ENCODE results near the gene SESN1.

SESN1 gene

GRCh38 chr6:109024368-109024767, 70.3 kb downstream of the SESN1 start:
- no peak for DNase-seq

DNA sequence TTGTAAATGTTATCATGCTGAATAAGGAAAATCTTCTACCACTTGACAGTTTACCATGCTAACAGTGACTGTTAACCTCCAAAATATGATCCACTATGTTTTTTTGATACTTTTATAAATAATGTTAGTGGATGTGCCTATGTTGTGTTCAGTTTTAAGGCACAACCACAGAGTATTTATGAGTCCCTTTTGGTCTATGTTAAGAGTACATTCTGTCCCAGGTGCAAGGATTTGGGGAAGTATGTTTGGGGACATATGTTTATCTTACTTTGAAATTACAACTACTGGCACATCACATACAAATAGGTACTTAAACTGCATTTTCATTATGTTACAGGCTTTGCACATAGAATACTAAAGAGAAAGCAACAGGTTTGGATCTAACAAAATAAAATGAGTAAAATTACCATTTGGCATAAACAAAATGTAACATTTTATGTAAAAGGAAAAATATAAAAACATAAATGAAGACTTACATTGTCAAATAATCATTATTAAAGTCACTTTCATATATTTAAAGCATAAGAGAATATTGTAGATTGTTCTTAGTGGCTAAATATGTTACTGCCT, 71.2 kb downstream of the SESN1 start:
- DNase-seq = no peak

DNA sequence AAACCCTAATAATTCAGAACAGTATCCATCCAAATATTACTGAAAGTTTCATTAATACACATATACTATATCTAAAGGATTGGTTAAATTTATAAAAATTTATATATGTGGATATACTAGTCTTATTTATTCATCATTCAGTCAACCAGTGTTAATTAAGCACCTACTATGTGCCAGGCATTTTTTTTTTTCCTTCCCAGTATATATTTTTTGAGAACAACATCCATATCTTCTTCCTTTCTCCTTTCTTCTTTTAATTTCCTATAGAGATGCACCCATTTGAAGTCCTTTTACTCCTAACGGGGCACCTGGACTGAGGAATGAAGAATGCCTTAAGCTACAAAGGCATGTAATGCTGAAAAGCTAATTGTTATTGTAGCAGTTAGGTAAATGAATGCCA, 72.8 kb downstream of the SESN1 start:
- no peak for DNase-seq

GRCh38 chr6:109019911-109020310, 74.7 kb downstream of the SESN1 start:
- DNase-seq = no peak

DNA sequence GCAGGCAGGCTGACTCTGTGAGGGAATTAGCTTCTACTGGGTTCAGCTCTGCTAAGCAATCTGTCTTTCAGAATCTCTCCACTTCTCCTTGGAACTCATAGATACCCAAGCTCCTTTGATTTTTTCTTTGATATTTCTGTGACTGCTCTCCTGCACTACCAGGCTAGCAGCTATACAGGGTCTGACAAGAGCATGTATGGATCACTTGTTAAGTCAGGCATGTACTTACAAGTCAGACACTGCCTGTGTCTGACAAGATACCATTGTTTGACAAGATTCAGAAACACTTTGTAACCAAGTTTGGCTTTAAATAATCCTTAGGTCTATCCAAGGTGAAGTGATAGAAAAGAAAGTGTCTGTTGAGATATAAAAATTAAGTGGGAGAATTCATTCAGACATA, 79.5 kb downstream of the SESN1 start:
- no peak for DNase-seq

DNA sequence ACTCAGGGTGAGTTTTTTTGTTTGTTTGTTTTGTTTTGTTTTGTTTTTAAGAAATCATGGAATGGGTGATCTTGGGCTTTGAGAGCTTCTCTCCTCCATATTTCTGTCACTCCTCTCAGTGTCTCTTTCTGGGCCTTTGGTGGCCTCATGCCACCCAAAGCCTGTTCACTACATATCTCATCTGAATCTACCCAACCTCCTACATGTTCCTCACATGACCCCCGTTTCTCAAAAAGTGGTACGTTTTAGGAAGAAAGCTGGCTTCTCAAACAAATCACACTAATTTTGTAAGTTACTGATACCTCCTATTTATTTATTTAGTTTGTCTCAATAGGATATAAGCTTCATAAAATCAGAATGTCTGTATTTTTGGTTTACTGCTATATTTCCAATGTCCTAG, 80.0 kb downstream of the SESN1 start:
- no peak for DNase-seq

DNA sequence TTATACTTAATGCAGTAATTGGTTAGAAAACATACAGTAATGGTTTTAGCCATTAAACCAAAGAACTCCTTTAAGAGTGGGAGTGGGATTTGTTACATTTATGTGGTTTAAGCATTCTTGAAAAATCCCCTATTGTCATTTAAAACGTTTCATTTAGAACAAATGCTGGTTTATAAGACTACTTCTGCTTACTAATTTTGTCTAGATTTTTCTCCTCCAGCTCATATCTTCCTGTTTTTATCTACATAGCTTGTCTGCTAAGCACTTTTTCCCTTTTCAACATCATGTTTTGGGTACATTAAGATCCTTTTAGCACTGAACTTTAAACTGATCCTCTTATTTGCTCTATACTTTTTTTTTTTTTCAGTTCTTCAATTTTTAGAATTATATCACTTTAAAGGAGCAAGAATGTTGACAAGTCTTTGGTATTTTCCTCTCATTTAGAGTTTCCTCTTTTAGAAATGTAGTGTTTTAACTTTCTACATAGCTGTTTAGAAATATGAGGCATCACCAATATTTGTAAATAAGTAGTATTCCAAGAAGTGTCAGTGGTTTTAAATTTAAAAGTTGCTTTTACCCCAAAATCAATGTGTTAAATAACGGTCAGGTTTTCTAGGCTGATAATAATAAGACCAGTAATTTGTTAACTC, 80.9 kb downstream of the SESN1 start:
- DNase-seq = no peak

GRCh38 chr6:109010705-109011102, 83.9 kb downstream of the SESN1 start:
- DNase-seq = no peak

DNA sequence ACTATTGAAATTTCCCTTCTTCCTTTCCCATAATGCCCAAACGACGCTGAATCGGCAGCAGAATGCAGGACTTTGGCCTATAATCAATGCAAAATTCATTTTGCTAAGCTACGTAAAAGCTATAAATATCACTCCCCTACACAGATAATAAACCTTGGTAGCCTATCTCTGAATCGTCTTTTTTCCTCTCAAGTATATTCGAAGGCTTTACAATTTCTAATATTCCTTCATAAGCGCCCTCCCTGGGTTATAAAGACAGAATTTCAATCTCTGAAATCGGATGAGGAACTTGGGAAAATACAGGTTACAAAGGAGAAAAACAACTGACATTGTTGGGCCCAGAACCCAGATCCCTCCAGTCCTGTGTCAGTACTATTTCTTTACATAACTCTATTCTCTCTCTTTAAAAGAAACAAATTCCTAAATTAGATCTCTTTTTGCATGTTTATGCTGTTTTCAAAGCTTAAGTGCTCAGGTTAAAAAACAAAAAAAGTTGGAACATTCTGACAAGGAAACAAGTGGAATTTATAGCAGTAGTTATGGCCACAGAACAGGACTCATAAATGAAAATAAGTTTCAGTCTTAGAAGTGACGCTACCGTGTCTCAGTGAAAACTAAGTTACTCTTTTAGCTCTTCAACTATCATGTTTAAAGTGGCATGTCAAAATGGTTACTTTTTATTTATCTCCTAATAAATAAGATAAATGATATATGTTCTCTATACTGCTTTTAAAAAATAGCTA, 84.5 kb downstream of the SESN1 start:
- DNase-seq = no peak

DNA sequence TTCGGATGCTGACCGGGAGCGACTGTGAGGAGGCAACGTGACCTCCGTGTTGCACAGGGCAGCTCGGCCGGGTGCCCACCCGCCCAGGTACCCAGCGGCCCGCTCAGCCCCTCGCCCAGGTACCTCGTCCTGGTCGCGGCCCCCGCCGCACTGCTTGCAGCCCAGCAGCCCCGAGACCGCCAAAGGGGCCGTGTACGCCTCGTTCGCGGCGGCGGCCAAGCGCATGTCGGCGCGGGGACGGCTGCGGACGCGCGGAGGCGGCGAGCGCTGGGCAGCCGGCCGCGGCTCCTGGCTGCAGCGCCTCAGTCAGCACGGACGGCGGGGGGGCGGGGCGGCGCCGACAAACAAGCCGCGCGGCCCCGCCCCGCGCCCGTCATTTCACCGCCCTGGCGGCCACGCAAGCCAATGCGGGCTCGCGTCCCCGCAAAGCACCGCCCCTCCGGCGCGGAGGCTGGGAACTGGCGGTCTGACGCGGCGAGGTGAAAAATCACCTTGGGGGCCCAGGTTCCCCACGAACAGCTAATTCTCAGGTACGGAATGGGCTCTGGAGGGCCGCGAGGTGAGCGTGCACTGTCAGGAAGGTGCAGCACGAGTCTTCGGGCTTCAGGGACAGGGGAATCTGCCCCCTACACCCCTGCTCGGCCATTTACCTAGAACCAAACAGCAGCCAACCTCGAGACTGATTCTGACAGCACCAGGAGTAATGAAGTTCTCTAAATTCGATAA, 85.2 kb downstream of the SESN1 start:
- DNase-seq = peak; percentile 89 to 91

DNA sequence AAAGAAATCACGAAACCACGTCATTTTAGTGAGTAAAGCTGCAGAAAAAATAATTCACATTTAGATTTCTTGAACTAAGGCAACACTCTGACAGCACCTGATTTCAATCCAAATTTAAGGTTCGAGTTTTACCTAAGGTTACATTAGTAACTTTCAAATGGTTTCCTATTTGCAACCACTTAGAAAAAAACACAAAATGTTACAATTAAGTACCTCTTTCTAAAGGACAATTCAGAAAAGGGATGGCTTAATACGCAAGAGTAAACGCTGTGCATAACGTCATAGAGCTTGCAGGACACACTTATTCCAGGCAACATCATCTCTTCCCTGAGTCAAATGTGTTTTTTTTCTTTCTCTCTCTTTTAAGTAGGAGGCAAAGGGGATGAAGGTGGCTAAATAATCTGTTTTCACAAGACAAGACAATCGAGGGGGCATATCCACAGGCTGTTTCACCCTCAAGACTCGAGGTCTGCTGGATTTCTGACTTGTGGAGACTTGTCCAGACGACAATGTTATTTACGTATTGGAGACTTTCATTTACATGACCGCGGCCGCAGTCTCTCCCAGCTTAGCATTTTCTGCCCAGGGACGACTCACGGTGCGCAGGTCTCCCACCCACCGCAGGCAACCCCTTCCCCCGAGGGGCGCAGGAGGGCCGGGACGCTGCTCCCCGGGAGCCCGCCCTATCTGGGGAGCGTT, 86.0 kb downstream of the SESN1 start:
- DNase-seq = peak in 1 of 2 experiments; percentile 5

GRCh38 chr6:109008054-109008453, 86.6 kb downstream of the SESN1 start:
- DNase-seq = no peak

DNA sequence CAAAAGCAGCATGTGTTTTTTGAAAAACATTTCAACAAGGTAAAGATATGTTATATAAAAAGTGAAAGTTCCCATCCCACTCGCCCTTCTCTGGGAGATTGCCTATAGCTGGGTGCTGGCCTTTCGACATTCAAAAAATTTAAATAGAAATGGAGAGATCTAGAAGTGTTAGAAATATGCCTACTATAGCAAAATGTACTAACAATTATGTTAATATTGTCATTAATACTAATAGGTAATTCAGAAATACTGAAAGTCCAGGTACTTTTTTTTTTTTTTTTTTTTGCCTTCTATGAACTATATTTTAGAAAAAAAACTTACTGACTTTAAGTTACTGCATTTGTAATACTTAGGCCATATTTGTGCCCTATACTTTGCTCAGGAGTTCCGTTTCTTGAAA, 87.1 kb downstream of the SESN1 start:
- no peak for DNase-seq

- DNase-seq = no peak
Observed at GRCh38 chr6:109006818-109007217, 87.8 kb downstream of the SESN1 start.

DNA sequence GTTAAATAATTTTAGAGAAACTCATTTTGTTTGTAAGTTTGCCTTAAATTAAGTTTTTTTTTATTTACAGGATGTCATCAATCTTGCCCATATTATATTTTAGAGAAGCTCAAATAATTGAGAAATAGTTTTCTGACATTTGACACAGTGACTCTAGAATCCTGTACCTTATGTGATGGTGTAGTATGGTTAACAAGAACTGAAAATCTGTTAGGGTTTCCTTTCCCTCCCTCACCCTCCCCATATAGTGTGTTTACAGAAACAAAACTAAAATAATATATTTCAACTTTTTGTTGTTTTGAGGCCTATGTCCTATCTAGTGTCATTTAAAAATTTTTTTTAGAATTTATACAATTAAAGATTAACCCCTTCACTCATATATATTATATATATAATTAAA, 91.8 kb downstream of the SESN1 start:
- DNase-seq = no peak

- DNase-seq = no peak
Observed at GRCh38 chr6:109002051-109002697, 92.5 kb downstream of the SESN1 start.

DNA sequence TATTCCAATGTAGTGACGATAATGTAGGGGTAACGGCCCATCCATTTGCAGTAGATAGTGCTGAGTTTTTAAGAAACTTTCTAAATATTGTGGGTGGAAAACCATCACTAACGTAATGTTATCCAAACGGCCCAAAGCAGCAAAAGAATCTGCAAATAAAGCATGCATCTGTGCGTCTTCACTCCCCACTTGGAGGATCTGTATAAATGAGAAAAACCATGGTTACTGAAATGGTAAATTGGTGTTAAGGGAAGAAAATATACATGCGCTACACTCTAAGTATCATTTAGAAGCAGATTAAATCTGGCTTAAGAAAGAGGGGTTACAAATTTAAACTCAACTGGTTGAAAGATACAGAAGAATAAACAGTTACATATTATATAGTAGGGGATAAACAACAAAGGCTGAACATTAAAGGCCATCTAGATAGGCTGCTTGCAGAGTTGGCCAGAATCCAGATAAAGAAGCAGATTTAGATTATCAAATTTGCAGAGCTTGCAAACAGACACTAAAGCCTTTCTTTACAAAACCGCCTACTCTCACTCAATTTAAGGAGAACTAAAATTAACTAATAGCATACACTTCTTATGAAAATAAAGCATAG, 93.3 kb downstream of the SESN1 start:
- DNase-seq = no peak

DNA sequence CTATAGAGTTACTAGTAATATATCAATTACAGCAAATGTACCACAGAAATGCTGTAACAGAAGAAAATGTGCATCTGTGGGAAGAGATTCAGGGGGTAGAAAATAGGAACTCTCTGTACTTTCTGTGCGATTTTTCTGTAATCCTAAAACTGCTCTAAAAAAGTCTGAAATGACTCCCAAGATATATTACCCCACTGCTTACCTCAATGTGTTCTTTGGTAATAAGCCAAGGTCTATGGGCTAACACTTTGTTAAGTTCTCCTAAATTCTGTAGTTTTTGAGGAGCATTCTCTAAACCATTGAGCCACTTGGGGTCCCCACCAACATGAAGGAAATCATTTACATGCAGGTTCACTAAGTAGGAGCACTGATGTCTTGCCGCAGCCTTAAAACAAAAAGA, 94.4 kb downstream of the SESN1 start:
- no peak for DNase-seq

- no peak for DNase-seq
Observed at GRCh38 chr6:108999428-108999827, 95.2 kb downstream of the SESN1 start.

GRCh38 chr6:108998485-108998884, 96.2 kb downstream of the SESN1 start:
- no peak for DNase-seq

- no peak for DNase-seq
Observed at GRCh38 chr6:108996208-108996607, 98.4 kb downstream of the SESN1 start.

DNA sequence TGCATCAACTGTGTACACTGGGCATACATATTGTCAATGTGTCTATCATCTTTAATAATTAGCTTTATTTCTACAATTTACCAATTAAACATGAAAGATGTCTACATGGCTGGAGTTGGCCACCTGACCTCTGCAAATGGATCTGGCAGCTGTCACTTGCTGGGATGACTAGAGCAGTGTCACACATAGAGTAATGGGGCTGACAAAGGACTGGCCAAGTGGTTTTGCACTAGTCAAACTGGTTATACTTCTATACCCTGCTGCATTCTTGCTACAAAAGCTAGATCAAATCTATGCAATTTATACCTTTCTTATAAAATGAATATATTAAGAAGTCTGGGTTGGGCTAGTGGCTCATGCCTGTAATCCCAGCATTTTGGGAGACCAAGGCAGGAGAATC, 99.3 kb downstream of the SESN1 start:
- DNase-seq = no peak
